Activated T-cell treated with anti-CD3 and anti-CD28 coated beads for 4 hours (primary cell): ENCODE measurements around the gene RGS7.
"Not testable (repeated sequence)": the region's sequence is repeated elsewhere in the genome, so short reads cannot be mapped to it uniquely, and the experiment has no call there.

ENCODE experiments used
- DNase-seq: peaks from one replicate; pipeline ENCODE4 v3.0.0-alpha.2; 2020

The RGS7 gene

DNA sequence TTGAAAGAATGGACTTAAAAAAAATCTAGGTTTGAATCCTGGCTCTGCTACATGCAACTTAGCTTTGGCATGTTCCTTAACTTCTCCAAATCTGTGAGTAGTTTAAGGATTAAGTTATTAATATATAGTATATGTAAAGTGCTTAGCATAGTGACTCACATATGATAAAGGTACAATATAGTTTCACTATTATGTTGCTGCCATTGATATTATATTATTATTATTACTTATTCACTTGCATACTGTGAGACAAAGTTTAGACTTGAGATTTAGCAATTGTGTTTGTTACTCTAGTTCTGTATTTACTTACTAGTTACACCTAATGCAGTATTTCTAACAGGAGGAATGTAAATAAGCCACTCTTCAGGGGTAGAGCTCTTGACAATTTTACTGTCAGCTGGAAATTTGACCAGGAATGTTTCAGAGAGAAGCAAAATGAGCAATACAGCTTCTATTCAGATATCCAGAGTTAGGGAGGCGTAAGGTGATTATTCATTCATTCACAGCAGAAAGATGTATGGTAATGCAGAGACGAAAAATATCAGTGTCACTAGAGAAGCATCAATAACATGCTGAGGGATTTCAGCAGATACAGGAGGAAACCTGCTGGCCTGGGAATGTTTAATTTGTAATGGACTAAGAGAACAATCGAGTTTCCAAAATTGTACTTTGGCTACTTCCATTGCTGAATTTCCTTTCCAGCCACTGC is 25.5 kb downstream of the RGS7 start:
- DNase-seq, result no peak

DNA sequence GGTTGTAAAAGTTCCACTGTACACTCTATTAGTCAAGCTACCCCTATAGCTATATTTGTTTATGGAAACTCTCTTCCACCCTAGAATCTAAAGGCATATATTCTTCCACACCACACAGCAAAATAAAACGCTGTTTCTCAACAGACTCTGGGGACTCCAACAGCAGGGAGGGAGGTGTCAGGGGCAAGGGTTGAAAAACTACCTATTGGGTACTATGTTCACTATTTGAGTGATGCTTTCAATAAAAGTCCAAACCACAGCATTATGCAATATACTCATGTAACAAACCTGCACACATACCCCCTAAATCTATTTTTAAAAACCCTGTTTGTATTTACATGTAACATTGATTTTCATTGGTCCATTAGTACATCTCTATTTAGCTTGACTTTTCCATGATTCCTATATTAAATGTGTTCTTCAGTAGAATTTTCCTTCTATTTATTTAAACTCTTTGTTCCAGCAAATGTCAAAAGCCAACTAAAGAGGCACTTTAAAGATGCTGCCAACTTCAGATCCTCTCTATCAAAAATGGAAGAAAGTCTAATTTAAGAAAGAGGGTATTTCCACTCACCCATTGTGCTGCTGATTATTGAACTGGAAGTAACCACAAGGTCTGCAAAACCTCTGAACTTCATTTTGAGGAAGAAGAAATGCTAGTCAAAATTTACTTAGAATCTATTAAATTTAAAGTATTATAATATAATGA is 26.2 kb downstream of the RGS7 start:
- no peak for DNase-seq

DNA sequence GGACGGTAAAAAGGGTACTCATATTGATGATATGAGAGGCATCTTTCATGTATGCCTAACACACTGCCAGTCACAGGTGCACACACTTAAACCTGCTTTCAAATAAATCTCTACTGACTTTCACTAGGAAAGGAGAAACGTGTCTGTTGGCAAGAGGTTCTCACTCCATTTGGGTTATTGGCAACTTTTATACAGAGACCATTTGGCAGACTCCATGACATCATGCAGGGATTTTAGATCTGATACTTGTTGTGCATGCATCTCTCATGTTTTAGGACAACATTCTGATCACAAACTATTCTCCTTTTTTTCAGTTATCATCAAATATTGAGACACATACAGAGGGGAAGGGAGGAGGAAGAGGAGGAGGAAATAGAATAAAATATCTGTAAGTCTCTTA is 31.5 kb downstream of the RGS7 start:
- DNase-seq, result no peak

DNA sequence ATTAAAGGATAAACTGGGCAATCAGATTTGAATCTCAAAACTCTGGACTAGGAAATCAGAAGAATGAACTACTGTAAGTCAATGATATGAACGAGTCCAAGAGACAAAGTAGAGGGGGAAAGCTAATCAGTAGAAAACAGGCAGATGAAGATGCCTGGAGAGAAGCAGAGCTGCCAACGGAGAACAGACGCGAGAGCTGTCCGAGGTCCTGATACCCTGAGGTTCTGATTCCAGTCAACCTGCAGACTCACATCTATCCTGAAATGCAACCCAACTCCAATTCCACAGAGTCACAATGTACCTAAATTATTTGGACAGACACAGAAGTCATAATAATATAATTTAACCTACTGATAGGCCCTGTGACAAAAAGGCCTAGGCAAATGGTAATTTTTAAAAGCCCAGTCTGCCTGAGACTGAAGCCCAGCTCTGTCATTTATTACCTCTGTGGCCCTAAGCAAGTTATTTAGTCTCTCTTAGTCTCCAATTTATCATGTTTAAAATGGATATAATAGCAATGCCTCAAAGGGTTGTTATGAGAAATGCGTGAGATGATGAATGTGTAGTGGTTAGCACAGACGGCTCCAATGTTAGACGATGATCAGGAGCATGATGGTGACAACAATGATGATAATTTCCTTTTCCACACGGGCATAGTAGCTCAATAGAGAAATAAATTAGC is 33.4 kb downstream of the RGS7 start:
- DNase-seq, result no peak

GRCh38 chr1:241317676-241318075 is 39.3 kb downstream of the RGS7 start:
- DNase-seq, result no peak

DNA sequence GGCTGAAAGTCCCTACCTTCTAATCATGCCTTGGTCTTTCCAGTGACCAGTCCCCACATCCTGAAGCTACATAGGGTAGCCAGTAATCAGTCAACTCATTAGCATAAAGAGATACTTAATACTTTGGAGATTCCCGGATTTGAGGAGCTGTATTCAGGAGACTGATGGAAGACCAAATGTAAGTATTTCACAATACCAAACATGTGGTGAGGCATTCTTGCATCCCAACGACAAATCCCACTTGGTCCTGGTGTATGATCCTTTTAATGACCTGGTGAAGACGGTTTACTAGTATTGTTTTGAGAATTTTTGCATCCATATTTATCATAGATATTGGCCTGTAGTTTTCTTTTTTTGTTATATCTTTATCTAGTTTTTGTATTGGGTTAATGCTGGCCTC is 40.6 kb downstream of the RGS7 start:
- no peak for DNase-seq

DNA sequence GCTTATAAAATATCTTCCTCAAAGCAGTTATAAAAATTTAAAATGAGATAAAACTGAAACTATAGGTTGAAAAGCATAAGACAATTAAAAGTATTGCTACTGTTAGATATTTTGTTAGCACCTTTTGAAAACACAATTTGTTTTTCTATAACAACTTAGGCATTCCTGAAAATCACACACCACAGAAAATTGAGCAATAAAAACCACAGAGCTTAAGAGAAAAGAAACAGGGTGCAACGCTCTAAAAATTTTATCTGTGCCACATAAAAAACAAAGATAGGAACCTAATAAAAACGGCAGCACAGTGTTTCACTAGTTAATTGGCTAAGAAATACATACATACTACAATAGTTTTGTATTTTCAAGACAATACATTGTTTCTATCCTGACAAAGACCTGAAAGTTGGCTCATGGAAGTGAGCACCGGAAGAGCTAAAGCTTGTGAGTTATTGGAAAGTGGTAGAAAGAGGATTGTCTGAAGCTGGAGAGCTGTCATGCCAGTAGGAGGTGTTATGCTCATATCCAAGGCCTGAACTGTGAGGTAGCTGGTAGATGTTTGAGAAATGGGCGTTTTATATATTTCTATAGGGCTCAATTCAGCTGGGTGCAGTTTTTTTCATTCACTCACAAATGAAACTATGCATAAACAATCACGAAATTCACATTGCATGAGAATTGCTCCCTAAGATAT is 45.8 kb downstream of the RGS7 start:
- DNase-seq, result no peak

DNA sequence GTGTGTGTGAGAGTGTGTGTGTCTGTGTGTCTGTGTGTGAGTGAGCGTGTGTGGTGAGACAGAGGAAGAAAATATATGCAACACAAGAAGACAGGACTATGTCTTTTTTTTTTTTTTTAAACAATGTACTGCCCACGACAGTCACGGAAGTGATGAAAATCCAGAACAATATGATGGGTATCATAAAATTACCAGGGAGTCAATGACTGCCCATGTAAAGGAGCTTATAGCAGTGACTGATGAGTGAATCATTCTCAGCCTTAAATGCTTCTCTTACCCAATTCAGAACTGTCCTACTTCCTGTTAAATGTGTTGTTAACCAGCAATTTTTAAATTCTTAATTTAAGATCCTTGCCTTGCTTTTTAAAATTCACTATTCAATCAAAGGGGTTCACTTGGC is 46.6 kb downstream of the RGS7 start:
- no peak for DNase-seq

DNA sequence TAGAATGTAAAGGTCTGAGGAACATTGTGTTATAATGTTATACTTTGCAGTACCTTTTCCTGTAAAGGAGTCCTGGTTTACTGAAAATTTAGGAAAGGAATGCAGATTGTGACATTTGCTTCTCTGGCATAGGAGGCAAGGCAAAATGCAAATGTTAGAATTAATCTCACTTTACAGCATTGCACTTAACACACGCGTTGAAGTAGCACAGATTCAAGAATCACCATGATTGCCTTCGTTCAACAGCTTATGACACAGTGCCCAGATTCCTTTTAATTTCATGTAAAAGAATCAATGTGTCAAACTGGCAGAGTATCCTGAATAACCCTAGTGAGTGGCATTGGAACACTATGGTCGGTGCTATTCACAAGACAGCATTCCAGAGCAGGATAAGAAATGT is 47.4 kb downstream of the RGS7 start:
- no peak for DNase-seq

GRCh38 chr1:241308471-241308870 is 48.5 kb downstream of the RGS7 start:
- DNase-seq, result no peak

- DNase-seq, result no peak
Observed at GRCh38 chr1:241308011-241308410, 49.0 kb downstream of the RGS7 start.

- DNase-seq, result no peak
Observed at GRCh38 chr1:241306125-241306790, 50.7 kb downstream of the RGS7 start.

GRCh38 chr1:241302024-241302423 is 55.0 kb downstream of the RGS7 start:
- DNase-seq, result not testable (repeated sequence)

- DNase-seq, result no peak
Observed at GRCh38 chr1:241299347-241299746, 57.7 kb downstream of the RGS7 start.

GRCh38 chr1:241292973-241293372 is 64.0 kb downstream of the RGS7 start:
- DNase-seq, result no peak

DNA sequence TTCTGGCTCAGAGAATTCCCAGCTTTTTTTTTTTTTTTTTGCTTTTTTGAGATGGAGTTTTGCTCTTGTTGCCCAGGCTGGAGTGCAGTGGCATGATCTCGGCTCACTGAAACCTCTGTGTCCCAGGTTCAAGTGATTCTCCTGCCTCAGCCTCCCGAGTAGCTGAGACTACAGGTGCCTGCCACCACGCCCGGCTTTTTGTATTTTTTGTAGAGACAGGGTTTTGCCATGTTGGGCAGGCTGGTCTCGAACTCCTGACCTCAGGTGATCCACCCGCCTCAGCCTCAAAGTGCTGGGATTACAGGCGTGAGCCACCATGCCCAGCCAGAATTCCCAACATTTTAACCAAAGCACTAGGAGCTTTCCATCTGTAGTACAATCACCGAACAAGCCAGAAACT is 65.5 kb downstream of the RGS7 start:
- not testable (repeated sequence) for DNase-seq

DNA sequence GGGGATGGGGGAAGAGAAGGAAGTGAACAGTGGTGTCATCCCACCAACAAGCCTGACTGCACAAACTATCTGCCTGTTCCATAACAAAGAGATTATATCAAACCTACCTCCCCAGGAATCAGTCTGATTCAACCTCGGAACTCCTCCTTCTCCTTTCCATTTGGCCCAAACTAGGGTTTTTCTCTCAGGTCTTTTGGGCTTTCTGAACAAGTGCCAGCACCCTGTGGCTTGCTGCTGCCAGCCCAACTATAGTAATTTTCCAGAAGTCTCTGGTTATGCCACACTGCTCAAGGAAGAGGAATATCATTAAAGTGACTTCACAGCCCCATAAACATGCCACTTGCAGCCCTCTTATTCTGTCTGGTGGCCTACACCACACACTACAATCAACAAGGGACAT is 70.5 kb downstream of the RGS7 start:
- DNase-seq, result no peak

- no peak for DNase-seq
Observed at GRCh38 chr1:241276391-241276790, 80.6 kb downstream of the RGS7 start.

DNA sequence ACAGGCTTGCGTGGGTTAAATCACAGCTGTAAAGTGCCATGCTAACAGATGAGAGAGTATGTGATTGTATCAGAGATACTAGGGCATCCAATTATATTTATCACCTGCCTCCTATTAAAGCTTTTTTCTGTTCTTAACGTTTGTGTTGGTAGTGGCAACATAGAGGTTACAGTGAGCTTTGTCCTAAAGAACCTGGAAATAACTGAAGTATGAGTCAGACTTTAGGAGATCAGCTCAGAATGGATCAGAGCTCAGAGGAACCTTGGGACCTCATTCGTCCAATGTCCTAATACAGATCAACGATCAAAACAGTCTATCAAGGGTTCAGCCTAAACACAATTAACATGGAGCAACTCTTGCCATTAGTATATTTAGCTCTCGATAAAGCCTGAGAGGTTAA is 81.0 kb downstream of the RGS7 start:
- no peak for DNase-seq

- no peak for DNase-seq
Observed at GRCh38 chr1:241275226-241275625, 81.8 kb downstream of the RGS7 start.

DNA sequence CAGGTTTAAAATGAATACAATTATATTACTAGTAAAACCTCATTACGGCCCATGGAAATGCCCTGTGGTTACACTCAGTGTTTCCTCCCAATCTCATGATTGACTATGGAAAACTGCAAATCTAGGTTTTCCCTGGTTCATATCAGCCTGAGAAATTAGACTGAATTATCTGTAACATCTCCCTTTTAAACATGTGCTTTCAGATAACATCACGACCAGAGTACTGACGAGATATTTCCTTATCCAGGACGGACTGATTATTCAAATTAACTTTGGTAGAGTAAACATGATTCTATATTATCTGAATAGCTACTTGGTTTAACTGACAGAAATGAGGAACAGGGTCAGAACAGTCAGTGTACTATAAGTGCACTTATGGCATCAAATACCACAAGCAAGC is 82.3 kb downstream of the RGS7 start:
- no peak for DNase-seq

DNA sequence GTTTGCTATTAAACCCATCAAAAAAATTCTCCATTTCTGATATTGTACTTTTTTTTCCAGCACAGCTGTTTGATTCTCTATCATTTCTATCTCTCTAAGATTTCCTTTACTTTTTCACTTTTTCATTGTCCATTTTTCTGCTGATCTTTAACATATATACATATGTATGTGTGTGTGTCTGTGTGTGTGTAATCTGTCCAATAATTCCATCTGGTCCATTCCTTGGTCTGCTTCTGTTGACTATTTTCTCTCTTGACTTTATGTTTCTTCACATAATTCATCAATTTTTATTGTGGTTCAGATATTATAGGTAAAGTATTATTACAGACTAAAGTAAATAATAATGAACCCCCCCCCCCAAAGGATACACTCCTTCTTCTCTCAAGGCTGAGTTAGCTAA is 84.2 kb downstream of the RGS7 start:
- no peak for DNase-seq

DNA sequence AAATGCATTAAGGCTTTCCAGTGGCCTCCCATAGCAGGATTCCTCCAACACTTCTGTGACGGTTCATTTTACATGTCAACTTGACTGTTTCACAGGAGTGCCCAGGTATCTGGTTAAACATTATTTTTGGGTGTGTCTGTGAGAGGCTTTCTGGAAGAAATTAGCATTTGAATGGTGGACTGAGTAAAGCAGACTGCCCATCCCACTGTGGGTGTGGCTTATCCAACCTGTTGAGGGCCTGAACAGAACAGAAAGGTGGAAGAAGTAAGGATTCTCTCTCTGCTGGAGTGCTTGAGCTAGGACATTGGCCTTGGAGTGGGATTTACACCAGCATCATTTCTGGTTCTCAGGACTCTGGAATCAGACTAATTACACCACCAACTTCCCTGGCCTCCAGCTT is 85.6 kb downstream of the RGS7 start:
- no peak for DNase-seq
